ENCODE results near the gene KPNA6. TPM values are rescaled to one million over a fixed set of nuclear protein-coding genes. Genes with fewer than 3 reads are reported as not detected.

Gene KPNA6
- total and polyA plus RNA-seq, 2 of the 13 experiments (the other 11 are each of a cell fraction or from before 2014, with no cell fraction given), result 22.0 to 47.5 TPM

DNA sequence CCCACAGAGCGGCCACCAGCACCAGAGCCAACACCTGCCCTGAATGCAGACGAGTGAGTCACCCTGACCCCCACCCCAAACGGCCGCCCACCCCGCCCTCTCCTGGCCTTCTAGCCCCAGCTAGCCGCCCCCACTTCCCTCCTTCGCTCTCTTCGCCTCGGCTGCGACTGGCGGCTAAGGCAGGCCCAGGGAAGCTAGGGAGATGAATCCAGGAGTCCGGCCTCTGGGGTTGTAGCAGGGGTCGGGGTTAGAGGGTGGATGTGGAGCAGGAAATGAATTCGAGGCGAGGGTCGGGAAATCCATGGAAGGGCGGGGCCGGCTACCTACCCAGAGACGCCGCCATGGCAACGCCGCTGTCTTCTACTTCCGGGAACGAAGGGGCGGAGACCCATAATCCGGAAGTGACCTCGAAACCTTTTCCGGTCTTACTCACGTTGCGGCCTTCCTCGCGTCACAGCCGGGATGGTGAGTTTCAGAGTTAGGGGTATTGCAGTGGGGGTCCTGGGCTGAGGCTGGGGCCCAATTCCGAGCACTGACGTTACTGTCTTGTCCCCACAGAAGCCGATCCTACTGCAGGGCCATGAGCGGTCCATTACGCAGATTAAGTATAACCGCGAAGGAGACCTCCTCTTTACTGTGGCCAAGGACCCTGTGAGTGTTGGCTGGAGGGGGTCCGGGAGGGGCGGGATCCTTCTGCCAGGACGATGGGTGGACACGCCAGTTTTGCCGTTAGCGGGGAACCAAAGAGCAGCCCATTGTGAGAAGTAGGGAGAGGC is 114.3 kb downstream of the KPNA6 start, which contains the start of the genes EIF3I and TMEM234 (continued):
- TF ChIP-seq ZNF772 (CRISPR knock-in tag; IDR thresholded peaks at IDR 0.05) (no peak), MYPOP (CRISPR knock-in tag; IDR thresholded peaks at IDR 0.05) (no peak), ZNF350 (CRISPR knock-in tag; IDR thresholded peaks at IDR 0.05; ENCODE audit: borderline replicate concordance, low read depth) (peak; percentile 38; the same call in 1 of the 2 replicates), ZNF335 (CRISPR knock-in tag; IDR thresholded peaks at IDR 0.05) (no peak), ZNF709 (CRISPR knock-in tag; IDR thresholded peaks at IDR 0.05) (0 out of 2 replicates have a peak, but pooled peaks have one; percentile 5), KDM3A (CRISPR knock-in tag; IDR thresholded peaks at IDR 0.05; ENCODE audit: low read depth) (peak; percentile 34; the same call in 1 of the 2 replicates), TRIM24 (CRISPR knock-in tag; IDR thresholded peaks at IDR 0.05) (no peak), BCLAF1 (IDR thresholded peaks at IDR 0.05) (no peak), SRSF4 (IDR thresholded peaks at IDR 0.05; ENCODE audit: low read depth, low read length, poor library complexity, severe bottlenecking) (no peak), MNT (IDR thresholded peaks at IDR 0.05) (peak; percentile 43), ELF3 (CRISPR knock-in tag; IDR thresholded peaks at IDR 0.05) (no peak), TP53 (CRISPR knock-in tag; conservative IDR thresholded peaks at IDR 0.05) (no peak), SPEN (CRISPR knock-in tag; IDR thresholded peaks at IDR 0.05; ENCODE audit: low read depth) (peak; percentile 71; the same call in 1 of the 2 replicates), CREB1 (IDR thresholded peaks at IDR 0.05) (peak; percentile 85), CREB1 (CRISPR knock-in tag; IDR thresholded peaks at IDR 0.05) (peak; percentile 95), JUNB (CRISPR knock-in tag; IDR thresholded peaks at IDR 0.05; ENCODE audit: borderline replicate concordance) (peak; percentile 36; the same call in 1 of the 2 replicates), HMG20B (CRISPR knock-in tag; conservative IDR thresholded peaks at IDR 0.05) (no peak)
- TF ChIP-seq, protein P1, sequence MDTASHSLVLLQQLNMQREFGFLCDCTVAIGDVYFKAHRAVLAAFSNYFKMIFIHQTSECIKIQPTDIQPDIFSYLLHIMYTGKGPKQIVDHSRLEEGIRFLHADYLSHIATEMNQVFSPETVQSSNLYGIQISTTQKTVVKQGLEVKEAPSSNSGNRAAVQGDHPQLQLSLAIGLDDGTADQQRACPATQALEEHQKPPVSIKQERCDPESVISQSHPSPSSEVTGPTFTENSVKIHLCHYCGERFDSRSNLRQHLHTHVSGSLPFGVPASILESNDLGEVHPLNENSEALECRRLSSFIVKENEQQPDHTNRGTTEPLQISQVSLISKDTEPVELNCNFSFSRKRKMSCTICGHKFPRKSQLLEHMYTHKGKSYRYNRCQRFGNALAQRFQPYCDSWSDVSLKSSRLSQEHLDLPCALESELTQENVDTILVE (CRISPR knock-in tag; IDR thresholded peaks at IDR 0.05), result no peak
